Stomach (tissue), 9 donors: ENCODE results near the gene TAAR9. TPM values are rescaled to one million over a fixed set of nuclear protein-coding genes. Genes with fewer than 3 reads are reported as not detected.

Source experiments
- DNase-seq, 2 donors: peaks; one replicate each; pipeline versions ENCODE4 v3.0.0 to v3.0.0-alpha.2; 2013 to 2019
- H3K27ac ChIP-seq, 5 donors: fragments of 200-600 bp in 4 of 5; sonication (generic) in 4 of 5; one replicate each; pipeline ENCODE4 v1.5.1; 2013 to 2019; ENCODE audit warnings: mild to moderate bottlenecking in 1 of 5, moderate library complexity in 1 of 5
- H3K27me3 ChIP-seq, 3 donors: fragments of 200-600 bp; sonication (generic); one replicate each; pipeline ENCODE4 v1.5.1; 2017 to 2019; ENCODE audit warnings: mixed run types in 1 of 3
- H3K36me3 ChIP-seq, 4 donors: fragments of 200-600 bp; sonication (generic); 1 replicate in 3 of 4; 2 replicates in 1 of 4; pipeline ENCODE4 v1.5.1; 2016 to 2019
- H3K4me1 ChIP-seq, 4 donors: fragments of 200-600 bp; sonication (generic); one replicate each; pipeline ENCODE4 v1.5.1; 2016 to 2019
- H3K4me3 ChIP-seq, 4 donors: fragments of 200-600 bp; sonication (generic) in 3 of 4; one replicate each; pipeline ENCODE4 v1.5.1; 2016 to 2019; ENCODE audit warnings: mild to moderate bottlenecking in 1 of 4
- H3K9me3 ChIP-seq, 4 donors: fragments of 200-600 bp; sonication (generic); one replicate each; pipeline ENCODE4 v1.5.1; 2016 to 2019
- EP300 ChIP-seq: sonication (generic); formaldehyde crosslinking; IDR thresholded peaks from one replicate; pipeline ENCODE4 v1.6.1; 2017; ENCODE audit warnings: antibody characterized with exemption
- POLR2A ChIP-seq, 4 donors: fragments of 450-650 bp; IDR thresholded peaks; one replicate each; pipeline ENCODE4 v1.6.1; 2016; ENCODE audit warnings: antibody characterized with exemption in 4 of 4, control low read depth in 2 of 4, mild to moderate bottlenecking in 1 of 4, moderate library complexity in 1 of 4
- POLR2AphosphoS5 ChIP-seq, 3 donors: sonication (generic); formaldehyde crosslinking; IDR thresholded peaks; one replicate each; pipeline ENCODE4 v1.6.1; 2016; ENCODE audit warnings: antibody characterized with exemption in 3 of 3
- WGBS, 5 donors: extraction: QIAGEN DNeasy Blood & Tissue Kit in 3 of 5; methylation state at CpG; one replicate each; pipeline versions ENCODE4 v1.1.5 to v1.1.7; 2013 to 2018; 5-methylcytosine and 5-hydroxymethylcytosine counted together
- intact Hi-C: fragments of 100-400 bp; cut with DNase I; formaldehyde crosslinking; loops from one replicate; pipeline ENCODE4 v1.15.1; 2023; ENCODE audit warnings: low total_unique reads
- polyA plus RNA-seq, 3 donors: library from polyadenylated mRNA; stranded (reverse); fragments of 200-250 nt; gene quantifications; one replicate each; pipeline ENCODE4 v1.2.3, GENCODE V29; 2013
- total RNA-seq, 5 donors: library from RNA; depleted of rRNA; stranded (reverse); fragments of >200 nt; gene quantifications; one replicate each; pipeline versions ENCODE4 v1.1.0 to v1.2.3, GENCODE V29; 2014 to 2016
- TF ChIP-seq, protein P1 (sequence below), 7 experiments: fragments of 450-650 bp in 4 of 7; fragments of 200-600 bp in 3 of 7; sonication (generic) in 3 of 7; IDR thresholded peaks; one replicate each; pipeline ENCODE4 v1.5.1; 2016 to 2019; ENCODE audit warnings: antibody characterized with exemption in 7 of 7, control low read depth in 2 of 7, mild to moderate bottlenecking in 1 of 7
- donor health status: healthy with polysubstance abuse.
- donor health status: Bipolar disorder and iron deficiency.
- donor health status: healthy.

TAAR9 gene
- total and polyA plus RNA-seq, 8 donors = not detected

GRCh38 chr6:132496519-132497180 is 41.4 kb upstream of the TAAR9 start:
- H3K4me3 ChIP-seq = no peak overlapping the region
- intact Hi-C loops = no loop called here
- H3K9me3 ChIP-seq = no peaks in the 10 kb centered on the region
- DNase-seq = no peak
- peaks cover 6 to 35% (median 28%) of the 10 kb centered on the region in 4 donors for H3K36me3 ChIP-seq
- 31 to 60% (median 39%) methylated on average over 4 of the region's 4 CpGs for WGBS, 5 donors
- no peak for TF ChIP-seq POLR2A (IDR thresholded peaks at IDR 0.05)
- no peak for TF ChIP-seq EP300
- TF ChIP-seq, protein P1, sequence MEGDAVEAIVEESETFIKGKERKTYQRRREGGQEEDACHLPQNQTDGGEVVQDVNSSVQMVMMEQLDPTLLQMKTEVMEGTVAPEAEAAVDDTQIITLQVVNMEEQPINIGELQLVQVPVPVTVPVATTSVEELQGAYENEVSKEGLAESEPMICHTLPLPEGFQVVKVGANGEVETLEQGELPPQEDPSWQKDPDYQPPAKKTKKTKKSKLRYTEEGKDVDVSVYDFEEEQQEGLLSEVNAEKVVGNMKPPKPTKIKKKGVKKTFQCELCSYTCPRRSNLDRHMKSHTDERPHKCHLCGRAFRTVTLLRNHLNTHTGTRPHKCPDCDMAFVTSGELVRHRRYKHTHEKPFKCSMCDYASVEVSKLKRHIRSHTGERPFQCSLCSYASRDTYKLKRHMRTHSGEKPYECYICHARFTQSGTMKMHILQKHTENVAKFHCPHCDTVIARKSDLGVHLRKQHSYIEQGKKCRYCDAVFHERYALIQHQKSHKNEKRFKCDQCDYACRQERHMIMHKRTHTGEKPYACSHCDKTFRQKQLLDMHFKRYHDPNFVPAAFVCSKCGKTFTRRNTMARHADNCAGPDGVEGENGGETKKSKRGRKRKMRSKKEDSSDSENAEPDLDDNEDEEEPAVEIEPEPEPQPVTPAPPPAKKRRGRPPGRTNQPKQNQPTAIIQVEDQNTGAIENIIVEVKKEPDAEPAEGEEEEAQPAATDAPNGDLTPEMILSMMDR (IDR thresholded peaks at IDR 0.05) = no peak
- no peak for TF ChIP-seq POLR2AphosphoS5 (IDR thresholded peaks at IDR 0.05)
- H3K27ac ChIP-seq = peak overlapping the region in 1 of 5 donors; percentile 12
- H3K4me1 ChIP-seq = peaks cover 0 to 54% (median 31%) of the 10 kb centered on the region in 4 donors
- H3K27me3 ChIP-seq = no peaks in the 10 kb centered on the region

DNA sequence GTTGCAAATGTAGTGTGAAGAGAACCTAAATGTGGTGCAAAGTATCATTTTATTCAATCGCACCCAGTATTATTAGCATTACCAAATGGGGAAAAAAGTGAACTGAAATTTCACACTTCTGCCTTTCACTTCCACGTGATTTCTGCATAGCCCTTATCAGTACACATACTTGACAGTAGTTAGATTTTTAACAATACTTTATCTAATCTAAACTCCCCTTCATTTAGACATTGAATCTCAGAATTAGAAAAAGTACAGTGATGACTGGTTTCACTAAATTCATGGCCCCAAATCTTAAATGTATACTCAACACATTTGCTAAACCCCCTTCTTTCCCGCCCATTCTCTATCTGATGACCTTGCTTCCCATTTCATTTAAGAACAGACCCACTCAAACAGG is 39.4 kb upstream of the TAAR9 start:
- Histone ChIP-seq H3K27ac (no peak overlapping the region), H3K36me3 (peaks cover 11 to 52% (median 46%) of the 10 kb centered on the region in 4 donors), H3K27me3 (no peaks in the 10 kb centered on the region), H3K9me3 (no peaks in the 10 kb centered on the region), H3K4me1 (peaks cover 0 to 48% (median 26%) of the 10 kb centered on the region in 4 donors), H3K4me3 (no peak overlapping the region)
- no peak for TF ChIP-seq POLR2A (IDR thresholded peaks at IDR 0.05)
- TF ChIP-seq, protein P1 (IDR thresholded peaks at IDR 0.05) = no peak
- no peak for TF ChIP-seq POLR2AphosphoS5 (IDR thresholded peaks at IDR 0.05)
- no peak for TF ChIP-seq EP300
- no peak for DNase-seq
- intact Hi-C loops = no loop called here
- 79 to 85% (median 80%) methylated on average over 3 of the region's 3 CpGs for WGBS, 5 donors

GRCh38 chr6:132499757-132500156 is 38.3 kb upstream of the TAAR9 start:
- peaks cover 4 to 59% (median 36%) of the 10 kb centered on the region in 4 donors for H3K4me1 ChIP-seq
- H3K27me3 ChIP-seq = no peaks in the 10 kb centered on the region
- 54 to 57% (median 55%) methylated on average over 4 of the region's 4 CpGs for WGBS, 5 donors
- no peak overlapping the region for H3K27ac ChIP-seq
- TF ChIP-seq POLR2AphosphoS5 (IDR thresholded peaks at IDR 0.05) (no peak), POLR2A (IDR thresholded peaks at IDR 0.05) (no peak), EP300 (no peak)
- TF ChIP-seq, protein P1 (IDR thresholded peaks at IDR 0.05) = no peak
- no peaks in the 10 kb centered on the region for H3K9me3 ChIP-seq
- no peak overlapping the region for H3K4me3 ChIP-seq
- peaks cover 11 to 52% (median 46%) of the 10 kb centered on the region in 4 donors for H3K36me3 ChIP-seq
- DNase-seq = no peak
- intact Hi-C loops = no loop called here

DNA sequence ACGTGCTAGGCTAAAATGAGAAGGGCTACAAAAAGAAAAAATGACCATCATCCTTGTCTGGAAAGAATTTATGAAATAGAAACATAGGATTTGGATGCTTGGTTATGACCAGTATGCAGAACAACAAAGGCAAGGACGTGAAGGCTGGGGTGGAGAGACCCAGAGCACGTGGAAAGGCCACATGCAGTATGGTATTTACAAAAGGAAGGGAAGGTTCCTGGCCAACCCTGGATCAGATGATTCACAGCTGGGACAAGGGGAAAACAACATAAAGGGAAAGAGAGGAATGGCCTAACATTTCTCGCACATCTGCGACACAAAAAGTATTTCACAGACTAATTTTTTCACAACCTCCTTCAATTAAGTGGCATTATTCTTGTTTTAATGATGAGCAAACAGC is 33.3 kb upstream of the TAAR9 start:
- Histone ChIP-seq H3K36me3 (peaks cover 11 to 51% (median 44%) of the 10 kb centered on the region in 4 donors), H3K9me3 (no peaks in the 10 kb centered on the region), H3K4me1 (peaks cover 9 to 60% (median 41%) of the 10 kb centered on the region in 4 donors), H3K27ac (peak overlapping the region in 2 of 5 donors; percentile 16 to 31), H3K4me3 (no peak overlapping the region), H3K27me3 (no peaks in the 10 kb centered on the region)
- WGBS, 5 donors = 55 to 73% (median 65%) methylated on average over 5 of the region's 5 CpGs
- peak; percentile 41 to 56 for DNase-seq
- intact Hi-C loops = no loop called here
- no peak for TF ChIP-seq EP300
- TF ChIP-seq, protein P1 (IDR thresholded peaks at IDR 0.05) = no peak
- TF ChIP-seq POLR2AphosphoS5 (IDR thresholded peaks at IDR 0.05) = no peak
- no peak for TF ChIP-seq POLR2A (IDR thresholded peaks at IDR 0.05)
